HepG2 (cell line): Measurements from ENCODE around the gene FAM174C. TPM values are rescaled to one million over a fixed set of nuclear protein-coding genes. Genes with fewer than 3 reads are reported as not detected.
A peak's percentile ranks its signal among the peaks of the same experiment; 100 is the strongest.

Experiments
- GABPB1 ChIP-seq: IDR thresholded peaks from 2 replicates; pipeline ENCODE4 v1.6.1; 2016; ENCODE audit warnings: mild to moderate bottlenecking, missing genetic modification reagents, moderate library complexity, missing compliant biosample characterization
- IKZF4 ChIP-seq: sonication (generic); formaldehyde crosslinking; IDR thresholded peaks from 2 replicates; pipeline ENCODE4 v1.5.1; 2020; ENCODE audit warnings: borderline replicate concordance, mild to moderate bottlenecking, low read depth, missing genetic modification reagents; ENCODE audit errors: not compliant biosample characterization
- KAT2B ChIP-seq: fragments of 150-350 bp; IDR thresholded peaks from 2 replicates; pipeline ENCODE4 v1.6.1; 2014; ENCODE audit warnings: low read depth, low read length, borderline replicate concordance
- NAIF1 ChIP-seq: sonication (generic); formaldehyde crosslinking; IDR thresholded peaks from 2 replicates; pipeline ENCODE4 v1.5.0; 2020; ENCODE audit warnings: mild to moderate bottlenecking, missing genetic modification reagents, borderline replicate concordance
- NR2F2 ChIP-seq: IDR thresholded peaks from 2 replicates; pipeline ENCODE4 v1.6.1; 2012; ENCODE audit warnings: low read depth, inconsistent platforms, borderline replicate concordance
- SAFB2 ChIP-seq: sonication (generic); formaldehyde crosslinking; IDR thresholded peaks from 2 replicates; pipeline ENCODE4 v1.5.1; 2020; ENCODE audit warnings: missing genetic modification reagents, low read depth, mild to moderate bottlenecking, borderline replicate concordance
- SYNCRIP ChIP-seq: fragments of 200-400 bp; formaldehyde crosslinking; IDR thresholded peaks from 2 replicates; pipeline ENCODE4 v1.6.1; 2018; ENCODE audit warnings: mild to moderate bottlenecking, low read depth, low read length; ENCODE audit not compliant: insufficient read depth
- ZNF326 ChIP-seq: sonication (generic); formaldehyde crosslinking; IDR thresholded peaks from 2 replicates; pipeline ENCODE4 v1.4.0; 2020; ENCODE audit warnings: missing genetic modification reagents, borderline replicate concordance
- ZNF543 ChIP-seq: sonication (generic); formaldehyde crosslinking; IDR thresholded peaks from 2 replicates; pipeline ENCODE4 v1.4.0; 2020; ENCODE audit warnings: mild to moderate bottlenecking, missing genetic modification reagents
- ZNF547 ChIP-seq: sonication (generic); formaldehyde crosslinking; IDR thresholded peaks from 2 replicates; pipeline ENCODE4 v1.5.1; 2020; ENCODE audit warnings: mild to moderate bottlenecking, missing genetic modification reagents
- ZNF570 ChIP-seq: sonication (generic); formaldehyde crosslinking; IDR thresholded peaks from 2 replicates; pipeline ENCODE4 v1.4.0; 2020; ENCODE audit warnings: mild to moderate bottlenecking, missing genetic modification reagents, borderline replicate concordance
- ZSCAN12 ChIP-seq: sonication (generic); formaldehyde crosslinking; IDR thresholded peaks from 2 replicates; pipeline ENCODE4 v1.9.0; 2021; ENCODE audit warnings: mild to moderate bottlenecking, missing genetic modification reagents
- polyA plus RNA-seq, 8 experiments: library from polyadenylated mRNA; depleted of rRNA in 3 of 8; stranded (reverse) in 7 of 8; unstranded in 1 of 8; fragments of >200 nt; fragmentation: Illumina TruSeq in 4 of 8; extraction: Trizol in 4 of 8; gene quantifications; 2 replicates each; pipeline versions ENCODE4 v1.2.1 to v1.2.3, GENCODE V29; 2011 to 2016; ENCODE audit warnings: low read depth in 4 of 8, missing spikeins in 1 of 8, mixed read lengths in 1 of 8; ENCODE audit not compliant: insufficient read depth in 1 of 8
- total RNA-seq, 5 experiments: library from RNA; depleted of rRNA; stranded (reverse); fragments of >200 nt; fragmentation: Illumina TruSeq; extraction: Trizol; gene quantifications; 2 replicates each; pipeline ENCODE4 v1.2.3, GENCODE V29; 2016; ENCODE audit warnings: low read depth in 1 of 5
- TF ChIP-seq, protein P1 (sequence below): sonication (generic); formaldehyde crosslinking; IDR thresholded peaks from 2 replicates; pipeline ENCODE4 v1.4.0; 2020; ENCODE audit warnings: missing genetic modification reagents
- TF ChIP-seq, protein P2 (sequence below): sonication (generic); formaldehyde crosslinking; IDR thresholded peaks from 2 replicates; pipeline ENCODE4 v1.4.0; 2020; ENCODE audit warnings: low read depth, missing genetic modification reagents
- TF ChIP-seq, protein P3 (sequence below), 2 experiments: IDR thresholded peaks; 2 replicates each; pipeline ENCODE4 v1.6.1; 2011 to 2012; ENCODE audit warnings: low read length in 2 of 2, borderline replicate concordance in 1 of 2, low read depth in 1 of 2, mild to moderate bottlenecking in 1 of 2, moderate library complexity in 1 of 2
- TF ChIP-seq, protein P4 (sequence below): IDR thresholded peaks from 2 replicates; pipeline ENCODE4 v1.6.1; 2016; ENCODE audit warnings: mild to moderate bottlenecking, missing biosample characterization, missing genetic modification reagents
- TF ChIP-seq, protein P5 (sequence below): sonication (generic); formaldehyde crosslinking; IDR thresholded peaks from 2 replicates; pipeline ENCODE4 v1.8.1; 2023; ENCODE audit warnings: mild to moderate bottlenecking, moderate library complexity, missing genetic modification reagents

Gene FAM174C
- total and polyA plus RNA-seq, 2 of the 13 experiments (the other 11 are each of a cell fraction or from before 2014, with no cell fraction given): 19.5 to 31.3 TPM

DNA sequence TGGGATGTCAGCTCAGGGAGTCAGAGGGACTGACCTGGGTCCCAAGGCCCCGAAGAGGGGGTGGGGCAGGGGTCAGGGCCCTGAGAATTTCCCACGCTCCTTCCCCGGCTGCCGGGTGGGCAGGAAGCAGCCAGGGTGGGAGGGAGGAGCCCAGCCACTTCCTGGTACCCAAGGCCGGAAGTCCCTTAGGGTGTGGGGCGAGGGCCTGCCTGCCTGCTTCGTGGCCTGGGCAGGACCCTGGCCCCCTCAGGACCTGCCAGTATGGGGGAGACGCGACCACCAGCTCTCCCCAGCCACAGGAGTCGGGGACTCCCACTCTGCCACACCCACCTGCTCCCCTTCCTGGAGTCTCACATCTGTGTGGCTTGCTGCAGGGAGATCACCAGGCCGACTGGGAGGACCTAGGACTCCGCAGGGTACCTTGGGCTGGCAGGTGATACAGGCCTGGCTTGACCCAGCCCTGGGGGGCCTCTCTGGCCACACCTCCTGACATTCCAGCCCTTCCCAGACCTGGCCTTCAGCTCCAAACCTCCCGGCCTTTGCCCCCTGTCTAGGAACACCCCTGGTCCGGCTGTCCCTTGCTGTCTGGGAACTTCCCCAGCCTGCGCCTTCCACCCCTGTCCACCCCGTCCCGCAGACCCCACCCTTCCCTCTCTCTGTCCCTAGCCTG is 16.0 kb upstream of the FAM174C start (continued):
- TF ChIP-seq ZNF570 (CRISPR knock-in tag) (0 out of 2 replicates have a peak, but pooled peaks have one; percentile 54), NAIF1 (CRISPR knock-in tag) (peak; percentile 57; the same call in 1 of the 2 replicates), IKZF4 (peak; percentile 77), ZSCAN12 (CRISPR knock-in tag) (no peak; the same call in 1 of the 2 replicates), ZNF547 (CRISPR knock-in tag) (peak; percentile 81; the same call in 1 of the 2 replicates), GABPB1 (CRISPR knock-in tag) (peak; percentile 95), ZNF543 (CRISPR knock-in tag) (peak; percentile 53; the same call in 1 of the 2 replicates), NR2F2 (peak; percentile 61; the same call in 1 of the 2 replicates), KAT2B (no peak), ZNF326 (CRISPR knock-in tag) (peak; percentile 89), SYNCRIP (no peak), SAFB2 (CRISPR knock-in tag) (peak; percentile 40; the same call in 1 of the 2 replicates)
- TF ChIP-seq, protein P1, sequence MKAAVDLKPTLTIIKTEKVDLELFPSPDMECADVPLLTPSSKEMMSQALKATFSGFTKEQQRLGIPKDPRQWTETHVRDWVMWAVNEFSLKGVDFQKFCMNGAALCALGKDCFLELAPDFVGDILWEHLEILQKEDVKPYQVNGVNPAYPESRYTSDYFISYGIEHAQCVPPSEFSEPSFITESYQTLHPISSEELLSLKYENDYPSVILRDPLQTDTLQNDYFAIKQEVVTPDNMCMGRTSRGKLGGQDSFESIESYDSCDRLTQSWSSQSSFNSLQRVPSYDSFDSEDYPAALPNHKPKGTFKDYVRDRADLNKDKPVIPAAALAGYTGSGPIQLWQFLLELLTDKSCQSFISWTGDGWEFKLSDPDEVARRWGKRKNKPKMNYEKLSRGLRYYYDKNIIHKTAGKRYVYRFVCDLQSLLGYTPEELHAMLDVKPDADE (CRISPR knock-in tag): no peak
- TF ChIP-seq, protein P2, sequence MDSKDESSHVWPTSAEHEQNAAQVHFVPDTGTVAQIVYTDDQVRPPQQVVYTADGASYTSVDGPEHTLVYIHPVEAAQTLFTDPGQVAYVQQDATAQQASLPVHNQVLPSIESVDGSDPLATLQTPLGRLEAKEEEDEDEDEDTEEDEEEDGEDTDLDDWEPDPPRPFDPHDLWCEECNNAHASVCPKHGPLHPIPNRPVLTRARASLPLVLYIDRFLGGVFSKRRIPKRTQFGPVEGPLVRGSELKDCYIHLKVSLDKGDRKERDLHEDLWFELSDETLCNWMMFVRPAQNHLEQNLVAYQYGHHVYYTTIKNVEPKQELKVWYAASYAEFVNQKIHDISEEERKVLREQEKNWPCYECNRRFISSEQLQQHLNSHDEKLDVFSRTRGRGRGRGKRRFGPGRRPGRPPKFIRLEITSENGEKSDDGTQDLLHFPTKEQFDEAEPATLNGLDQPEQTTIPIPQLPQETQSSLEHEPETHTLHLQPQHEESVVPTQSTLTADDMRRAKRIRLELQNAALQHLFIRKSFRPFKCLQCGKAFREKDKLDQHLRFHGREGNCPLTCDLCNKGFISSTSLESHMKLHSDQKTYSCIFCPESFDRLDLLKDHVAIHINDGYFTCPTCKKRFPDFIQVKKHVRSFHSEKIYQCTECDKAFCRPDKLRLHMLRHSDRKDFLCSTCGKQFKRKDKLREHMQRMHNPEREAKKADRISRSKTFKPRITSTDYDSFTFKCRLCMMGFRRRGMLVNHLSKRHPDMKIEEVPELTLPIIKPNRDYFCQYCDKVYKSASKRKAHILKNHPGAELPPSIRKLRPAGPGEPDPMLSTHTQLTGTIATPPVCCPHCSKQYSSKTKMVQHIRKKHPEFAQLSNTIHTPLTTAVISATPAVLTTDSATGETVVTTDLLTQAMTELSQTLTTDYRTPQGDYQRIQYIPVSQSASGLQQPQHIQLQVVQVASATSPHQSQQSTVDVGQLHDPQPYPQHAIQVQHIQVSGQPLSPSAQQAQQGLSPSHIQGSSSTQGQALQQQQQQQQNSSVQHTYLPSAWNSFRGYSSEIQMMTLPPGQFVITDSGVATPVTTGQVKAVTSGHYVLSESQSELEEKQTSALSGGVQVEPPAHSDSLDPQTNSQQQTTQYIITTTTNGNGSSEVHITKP (CRISPR knock-in tag): peak; percentile 68; the same call in 1 of the 2 replicates
- TF ChIP-seq, protein P3, sequence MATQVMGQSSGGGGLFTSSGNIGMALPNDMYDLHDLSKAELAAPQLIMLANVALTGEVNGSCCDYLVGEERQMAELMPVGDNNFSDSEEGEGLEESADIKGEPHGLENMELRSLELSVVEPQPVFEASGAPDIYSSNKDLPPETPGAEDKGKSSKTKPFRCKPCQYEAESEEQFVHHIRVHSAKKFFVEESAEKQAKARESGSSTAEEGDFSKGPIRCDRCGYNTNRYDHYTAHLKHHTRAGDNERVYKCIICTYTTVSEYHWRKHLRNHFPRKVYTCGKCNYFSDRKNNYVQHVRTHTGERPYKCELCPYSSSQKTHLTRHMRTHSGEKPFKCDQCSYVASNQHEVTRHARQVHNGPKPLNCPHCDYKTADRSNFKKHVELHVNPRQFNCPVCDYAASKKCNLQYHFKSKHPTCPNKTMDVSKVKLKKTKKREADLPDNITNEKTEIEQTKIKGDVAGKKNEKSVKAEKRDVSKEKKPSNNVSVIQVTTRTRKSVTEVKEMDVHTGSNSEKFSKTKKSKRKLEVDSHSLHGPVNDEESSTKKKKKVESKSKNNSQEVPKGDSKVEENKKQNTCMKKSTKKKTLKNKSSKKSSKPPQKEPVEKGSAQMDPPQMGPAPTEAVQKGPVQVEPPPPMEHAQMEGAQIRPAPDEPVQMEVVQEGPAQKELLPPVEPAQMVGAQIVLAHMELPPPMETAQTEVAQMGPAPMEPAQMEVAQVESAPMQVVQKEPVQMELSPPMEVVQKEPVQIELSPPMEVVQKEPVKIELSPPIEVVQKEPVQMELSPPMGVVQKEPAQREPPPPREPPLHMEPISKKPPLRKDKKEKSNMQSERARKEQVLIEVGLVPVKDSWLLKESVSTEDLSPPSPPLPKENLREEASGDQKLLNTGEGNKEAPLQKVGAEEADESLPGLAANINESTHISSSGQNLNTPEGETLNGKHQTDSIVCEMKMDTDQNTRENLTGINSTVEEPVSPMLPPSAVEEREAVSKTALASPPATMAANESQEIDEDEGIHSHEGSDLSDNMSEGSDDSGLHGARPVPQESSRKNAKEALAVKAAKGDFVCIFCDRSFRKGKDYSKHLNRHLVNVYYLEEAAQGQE (IDR thresholded peaks at IDR 0.05; ENCODE audit: borderline replicate concordance in 1 of 2, low read depth in 1 of 2, low read length in 2 of 2): peak in 1 of 2 experiments; percentile 48; a peak in 1 of 4 replicates
- TF ChIP-seq, protein P4, sequence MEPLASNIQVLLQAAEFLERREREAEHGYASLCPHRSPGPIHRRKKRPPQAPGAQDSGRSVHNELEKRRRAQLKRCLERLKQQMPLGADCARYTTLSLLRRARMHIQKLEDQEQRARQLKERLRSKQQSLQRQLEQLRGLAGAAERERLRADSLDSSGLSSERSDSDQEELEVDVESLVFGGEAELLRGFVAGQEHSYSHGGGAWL (CRISPR knock-in tag): peak; percentile 83; the same call in 1 of the 2 replicates
- TF ChIP-seq, protein P5, sequence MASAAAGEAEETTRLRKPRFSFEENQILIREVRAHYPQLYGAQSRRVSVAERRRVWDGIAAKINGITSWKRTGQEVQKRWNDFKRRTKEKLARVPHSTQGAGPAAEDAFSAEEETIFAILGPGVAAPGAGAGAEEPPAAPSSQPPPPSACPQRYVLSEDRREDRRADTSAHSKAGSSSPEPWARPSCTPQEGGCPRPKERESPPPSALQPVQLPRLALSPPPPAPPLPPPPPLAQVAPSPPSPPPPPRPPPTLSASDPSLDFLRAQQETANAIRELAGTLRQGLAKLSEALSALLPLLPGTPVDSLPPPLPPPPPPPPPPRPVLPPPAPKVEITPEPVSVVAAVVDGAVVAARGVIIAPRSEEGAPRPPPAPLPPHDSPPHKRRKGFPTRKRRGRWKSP (CRISPR knock-in tag): peak; percentile 76
